ENCODE data around the gene ITGB1BP1. TPM values are rescaled to one million over a fixed set of nuclear protein-coding genes. Genes with fewer than 3 reads are reported as not detected.

ITGB1BP1 gene
- total and polyA plus RNA-seq, 8 donors: 20.1 to 117 (median 53.5) TPM

- H3K4me1 ChIP-seq: peaks cover 18 to 40% (median 26%) of the 10 kb centered on the region in 4 donors
- 84 to 89% (median 86%) methylated on average over 3 of the region's 3 CpGs for WGBS, 5 donors
- peaks cover 0 to 29% (median 27%) of the 10 kb centered on the region in 4 donors for H3K36me3 ChIP-seq
- DNase-seq: no peak
- H3K9me3 ChIP-seq: no peaks in the 10 kb centered on the region
- H3K4me3 ChIP-seq: no peak overlapping the region
- TF ChIP-seq POLR2A (IDR thresholded peaks at IDR 0.05): no peak
- intact Hi-C loops (cut with DNase I; ENCODE audit: low total_unique reads): no loop called here
- no peaks in the 10 kb centered on the region for H3K27me3 ChIP-seq
- H3K27ac ChIP-seq: no peak overlapping the region
These were observed 3.8 kb downstream of the ITGB1BP1 start for GRCh38 chr2:9419541-9419940.

DNA sequence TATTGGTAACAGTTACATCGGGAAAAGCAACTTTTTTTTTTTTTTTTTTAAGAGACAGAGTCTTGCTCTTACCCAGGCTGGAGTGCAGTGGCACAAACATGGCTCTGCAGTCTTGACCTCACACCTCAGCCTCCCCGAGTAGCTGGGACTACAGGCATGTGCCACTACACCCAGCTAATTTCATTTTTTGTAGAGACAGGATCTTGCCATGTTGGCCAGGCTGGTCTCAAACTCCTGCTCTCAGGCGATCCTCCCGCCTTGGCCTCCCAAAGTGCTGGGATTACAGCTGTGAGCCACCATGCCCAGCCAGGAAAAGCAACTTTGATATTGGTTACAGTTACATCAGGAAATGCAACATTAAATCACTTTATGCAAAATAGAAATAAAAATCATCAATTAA lies 4.6 kb downstream of the ITGB1BP1 start:
- TF ChIP-seq EP300 (IDR thresholded peaks at IDR 0.05): no peak
- TF ChIP-seq POLR2AphosphoS5 (IDR thresholded peaks at IDR 0.05): no peak
- TF ChIP-seq POLR2A (IDR thresholded peaks at IDR 0.05): no peak
- TF ChIP-seq, protein P1, sequence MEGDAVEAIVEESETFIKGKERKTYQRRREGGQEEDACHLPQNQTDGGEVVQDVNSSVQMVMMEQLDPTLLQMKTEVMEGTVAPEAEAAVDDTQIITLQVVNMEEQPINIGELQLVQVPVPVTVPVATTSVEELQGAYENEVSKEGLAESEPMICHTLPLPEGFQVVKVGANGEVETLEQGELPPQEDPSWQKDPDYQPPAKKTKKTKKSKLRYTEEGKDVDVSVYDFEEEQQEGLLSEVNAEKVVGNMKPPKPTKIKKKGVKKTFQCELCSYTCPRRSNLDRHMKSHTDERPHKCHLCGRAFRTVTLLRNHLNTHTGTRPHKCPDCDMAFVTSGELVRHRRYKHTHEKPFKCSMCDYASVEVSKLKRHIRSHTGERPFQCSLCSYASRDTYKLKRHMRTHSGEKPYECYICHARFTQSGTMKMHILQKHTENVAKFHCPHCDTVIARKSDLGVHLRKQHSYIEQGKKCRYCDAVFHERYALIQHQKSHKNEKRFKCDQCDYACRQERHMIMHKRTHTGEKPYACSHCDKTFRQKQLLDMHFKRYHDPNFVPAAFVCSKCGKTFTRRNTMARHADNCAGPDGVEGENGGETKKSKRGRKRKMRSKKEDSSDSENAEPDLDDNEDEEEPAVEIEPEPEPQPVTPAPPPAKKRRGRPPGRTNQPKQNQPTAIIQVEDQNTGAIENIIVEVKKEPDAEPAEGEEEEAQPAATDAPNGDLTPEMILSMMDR (IDR thresholded peaks at IDR 0.05): no peak
- no peak overlapping the region for H3K4me3 ChIP-seq
- peaks cover 12 to 33% (median 20%) of the 10 kb centered on the region in 4 donors for H3K4me1 ChIP-seq
- peaks cover 4 to 35% (median 30%) of the 10 kb centered on the region in 4 donors for H3K36me3 ChIP-seq
- H3K9me3 ChIP-seq: no peaks in the 10 kb centered on the region
- H3K27ac ChIP-seq: no peak overlapping the region
- no peaks in the 10 kb centered on the region for H3K27me3 ChIP-seq
- WGBS, 5 donors: 90 to 96% (median 92%) methylated on average over 4 of the region's 4 CpGs
- intact Hi-C loops (cut with DNase I; ENCODE audit: low total_unique reads): no loop called here
- no peak for DNase-seq

- Histone ChIP-seq H3K4me1 (peaks cover 12 to 33% (median 20%) of the 10 kb centered on the region in 4 donors), H3K27me3 (no peaks in the 10 kb centered on the region), H3K9me3 (no peaks in the 10 kb centered on the region), H3K4me3 (no peak overlapping the region), H3K36me3 (peaks cover 4 to 43% (median 35%) of the 10 kb centered on the region in 4 donors), H3K27ac (no peak overlapping the region)
- intact Hi-C loops (cut with DNase I; ENCODE audit: low total_unique reads): no loop called here
- TF ChIP-seq POLR2AphosphoS5 (IDR thresholded peaks at IDR 0.05) (no peak), EP300 (IDR thresholded peaks at IDR 0.05) (no peak), POLR2A (IDR thresholded peaks at IDR 0.05) (no peak)
- TF ChIP-seq, protein P1 (IDR thresholded peaks at IDR 0.05): no peak
- DNase-seq: no peak
- 65 to 80% (median 74%) methylated on average over 3 of the region's 3 CpGs for WGBS, 5 donors
These were observed 5.6 kb downstream of the ITGB1BP1 start for GRCh38 chr2:9417725-9418124.

GRCh38 chr2:9416962-9417316 lies 6.4 kb downstream of the ITGB1BP1 start:
- intact Hi-C loops (cut with DNase I; ENCODE audit: low total_unique reads): no loop called here
- TF ChIP-seq POLR2AphosphoS5 (IDR thresholded peaks at IDR 0.05): no peak
- TF ChIP-seq POLR2A (IDR thresholded peaks at IDR 0.05): no peak
- TF ChIP-seq, protein P1 (IDR thresholded peaks at IDR 0.05): no peak
- no peak for TF ChIP-seq EP300 (IDR thresholded peaks at IDR 0.05)

GRCh38 chr2:9416267-9416961 lies 6.9 kb downstream of the ITGB1BP1 start:
- H3K4me3 ChIP-seq: no peak overlapping the region
- intact Hi-C loops (cut with DNase I; ENCODE audit: low total_unique reads): no loop called here
- H3K27ac ChIP-seq: no peak overlapping the region
- no peak for DNase-seq
- no peaks in the 10 kb centered on the region for H3K9me3 ChIP-seq
- WGBS, 5 donors: 90 to 95% (median 92%) methylated on average over 9 of the region's 9 CpGs
- H3K36me3 ChIP-seq: peaks cover 12 to 56% (median 47%) of the 10 kb centered on the region in 4 donors
- peaks cover 1 to 21% (median 9%) of the 10 kb centered on the region in 4 donors for H3K4me1 ChIP-seq
- no peaks in the 10 kb centered on the region for H3K27me3 ChIP-seq
- TF ChIP-seq POLR2AphosphoS5 (IDR thresholded peaks at IDR 0.05): no peak
- TF ChIP-seq, protein P1 (IDR thresholded peaks at IDR 0.05): no peak

More at GRCh38 chr2:9416962-9417316, 6.4 kb downstream of the ITGB1BP1 start:
- Histone ChIP-seq H3K9me3 (no peaks in the 10 kb centered on the region), H3K36me3 (peaks cover 7 to 51% (median 42%) of the 10 kb centered on the region in 4 donors), H3K27ac (no peak overlapping the region), H3K4me1 (peaks cover 6 to 26% (median 15%) of the 10 kb centered on the region in 4 donors), H3K27me3 (no peaks in the 10 kb centered on the region), H3K4me3 (no peak overlapping the region)
- no peak for DNase-seq
- WGBS, 5 donors: 91 to 98% (median 93%) methylated on average over 7 of the region's 7 CpGs

Data from stomach (tissue), 9 donors.